CD4-positive, alpha-beta T cell (primary cell): Measurements from ENCODE around the gene CFAP45. TPM values are rescaled to one million over a fixed set of nuclear protein-coding genes. Genes with fewer than 3 reads are reported as not detected.

ENCODE experiments used
- ATAC-seq: fragments of 200-7000 bp; cut with Tn5 transposase; one replicate; pipeline ENCODE4 v1.10.0; 2022; ENCODE audit warnings: mild to moderate bottlenecking; ENCODE audit not compliant: poor library complexity
- CTCF ChIA-PET: fragments of 350-600 bp; sonication (Branson Sonifier 250); formaldehyde crosslinking; loops from one replicate; lab custom pipeline; 2021; ENCODE audit warnings: antibody characterized with exemption, inconsistent platforms; lab: Charles Lee
- POLR2A ChIA-PET: fragments of 350-600 bp; sonication (Branson Sonifier 250); formaldehyde crosslinking; loops from one replicate; lab custom pipeline; 2021; ENCODE audit warnings: antibody characterized with exemption, inconsistent platforms; lab: Charles Lee
- DNase-seq, 14 experiments: peaks; one replicate each; pipeline ENCODE4 v3.0.0-alpha.2; 2013 to 2020; ENCODE audit warnings: mixed read lengths in 2 of 14
- H3K27ac ChIP-seq, 2 donors: one replicate each; pipeline versions ENCODE4 v1.5.1 to v1.7.0; 2013; ENCODE audit warnings: low read length in 2 of 2, low read depth in 1 of 2, mild to moderate bottlenecking in 1 of 2
- H3K27me3 ChIP-seq, 2 experiments: 1 replicate in 1 of 2; 2 replicates in 1 of 2; pipeline versions ENCODE4 v1.6.1 to v1.7.0; 2013; ENCODE audit warnings: low read length in 2 of 2, control low read depth in 1 of 2, mild to moderate bottlenecking in 1 of 2, moderate library complexity in 1 of 2; ENCODE audit not compliant: insufficient read depth in 2 of 2, control insufficient read depth in 1 of 2
- H3K36me3 ChIP-seq: one replicate; pipeline ENCODE4 v1.6.1; 2013; ENCODE audit warnings: low read length, control low read depth; ENCODE audit not compliant: insufficient read depth
- H3K4me1 ChIP-seq: one replicate; pipeline ENCODE4 v1.6.1; 2013; ENCODE audit warnings: low read length, control low read depth; ENCODE audit not compliant: insufficient read depth
- H3K4me3 ChIP-seq: one replicate; pipeline ENCODE4 v1.5.1; 2013; ENCODE audit warnings: mild to moderate bottlenecking, low read length, moderate library complexity
- H3K9me3 ChIP-seq, 2 experiments: 1 replicate in 1 of 2; 2 replicates in 1 of 2; pipeline versions ENCODE4 v1.6.1 to v1.7.0; 2013; ENCODE audit warnings: low read length in 2 of 2, mild to moderate bottlenecking in 2 of 2, control low read depth in 1 of 2, moderate library complexity in 1 of 2; ENCODE audit not compliant: control insufficient read depth in 1 of 2, insufficient read depth in 1 of 2
- H3K27ac Mint-ChIP-seq: one replicate; pipeline ENCODE4 v1.8.0; 2020; ENCODE audit warnings: mixed read lengths
- H3K27me3 Mint-ChIP-seq: one replicate; pipeline ENCODE4 v1.8.0; 2021; ENCODE audit warnings: mixed read lengths
- H3K36me3 Mint-ChIP-seq: one replicate; pipeline ENCODE4 v1.8.0; 2021; ENCODE audit warnings: low read depth, mixed read lengths
- H3K4me1 Mint-ChIP-seq: one replicate; pipeline ENCODE4 v1.8.0; 2021; ENCODE audit warnings: low read depth, mixed read lengths
- H3K4me3 Mint-ChIP-seq: one replicate; pipeline ENCODE4 v1.8.0; 2020; ENCODE audit warnings: mild to moderate bottlenecking, mixed read lengths
- H3K9me3 Mint-ChIP-seq: one replicate; pipeline ENCODE4 v1.8.0; 2020; ENCODE audit warnings: mixed read lengths
- CTCF ChIP-seq: fragments of 200-600 bp; IDR thresholded peaks from one replicate; pipeline ENCODE4 v1.8.0; 2022; ENCODE audit warnings: antibody characterized with exemption, mild to moderate bottlenecking
- intact Hi-C, 2 experiments: fragments of 100-400 bp; cut with DNase I in 1 of 2; cut with micrococcal nuclease in 1 of 2; formaldehyde crosslinking; loops; one replicate each; pipeline versions ENCODE4 v1.15.1 to v1.9.0; 2023 to 2025; cut with DNase I, micrococcal nuclease
- total RNA-seq, 174 experiments: library from RNA in 2 of 174; stranded (reverse) in 2 of 174; gene quantifications; one replicate each; pipeline ENCODE4 v1.2.3 and lab custom pipeline; 2021 to 2026

The CFAP45 gene
- total RNA-seq, 2 experiments from 2014 or later = 8.4 to 9.0 TPM

- H3K27me3 ChIP-seq = no peaks in the 10 kb centered on the region
- peaks cover 9% of the 10 kb centered on the region for H3K36me3 ChIP-seq
- H3K4me3 Mint-ChIP-seq = peak overlapping the region; percentile 94
- H3K36me3 Mint-ChIP-seq = peaks cover 29% of the 10 kb centered on the region
- H3K4me3 ChIP-seq = no peak overlapping the region
- TF ChIP-seq CTCF = no peak
- ATAC-seq (no peak), DNase-seq (peak in 1 of 14 experiments; percentile 22)
- peaks cover 0 to 4% of the 10 kb centered on the region in 2 experiments for H3K9me3 ChIP-seq
- peaks cover 24% of the 10 kb centered on the region for H3K4me1 Mint-ChIP-seq
- H3K27me3 Mint-ChIP-seq = no peaks in the 10 kb centered on the region
- no peaks in the 10 kb centered on the region for H3K9me3 Mint-ChIP-seq
- H3K27ac ChIP-seq = no peak overlapping the region
- H3K4me1 ChIP-seq = peaks cover 30% of the 10 kb centered on the region
- POLR2A ChIA-PET = interaction anchor here (0.6 kb wide), 1 partner anchor 28 kb away, joined by 4 read pairs; no protein-coding TSS in a partner anchor
- intact Hi-C loops = loop anchor here (5.0 to 10.0 kb wide), 5 partner anchors 73 to 357 kb away; partner anchors contain the start of genes DUSP23 (in 1 of the 2), IGSF8 (in 1 of the 2), PEX19 (in 1 of the 2) and PIGM (in 1 of the 2)
- peak overlapping the region; percentile 94 for H3K27ac Mint-ChIP-seq
- CTCF ChIA-PET = no interaction called here
These were observed 27.4 kb upstream of the CFAP45 start for GRCh38 chr1:159927211-159927848.

GRCh38 chr1:159925719-159926078 is 25.7 kb upstream of the CFAP45 start:
- no peaks in the 10 kb centered on the region for H3K27me3 Mint-ChIP-seq
- TF ChIP-seq CTCF = no peak
- ATAC-seq = peak; percentile 4
- H3K9me3 ChIP-seq = peaks cover 0 to 4% of the 10 kb centered on the region in 2 experiments
- peak in 2 of 14 experiments; percentile 12 to 29 for DNase-seq
- intact Hi-C loops = loop anchor here (2.0 to 10.0 kb wide), 6 partner anchors 35 to 359 kb away; partner anchors contain the start of genes DUSP23 (in 1 of the 2), IGSF8 (in 1 of the 2), PEX19 (in 1 of the 2) and PIGM (in 1 of the 2)
- H3K27me3 ChIP-seq = no peaks in the 10 kb centered on the region
- H3K4me3 ChIP-seq = peak overlapping the region; percentile 98
- peaks cover 46% of the 10 kb centered on the region for H3K4me1 ChIP-seq
- peak overlapping the region; percentile 99 to 100 for H3K27ac ChIP-seq
- no peaks in the 10 kb centered on the region for H3K9me3 Mint-ChIP-seq
- CTCF ChIA-PET = interaction anchor here (0.9 to 4.5 kb wide), 5 partner anchors 18 to 145 kb away, joined by 3 to 27 read pairs (median 7); partner anchors contain the start of gene DUSP23
- peak overlapping the region; percentile 94 for H3K27ac Mint-ChIP-seq
- peaks cover 41% of the 10 kb centered on the region for H3K4me1 Mint-ChIP-seq
- POLR2A ChIA-PET = interaction anchor here (0.6 to 3.5 kb wide), 11 partner anchors 10 to 337 kb away, joined by 3 to 15 read pairs (median 4); partner anchors contain the start of genes DCAF8, DUSP23, IGSF8 and IGSF9
- peaks cover 24% of the 10 kb centered on the region for H3K36me3 ChIP-seq
- H3K4me3 Mint-ChIP-seq = peak overlapping the region; percentile 94
- H3K36me3 Mint-ChIP-seq = peaks cover 43% of the 10 kb centered on the region

GRCh38 chr1:159924791-159925718 is 25.1 kb upstream of the CFAP45 start, which contains the start of gene TAGLN2:
TSS of gene TAGLN2 (minus strand) at chr1:159925507. CDS start at chr1:159920509, 4,998 bp downstream.
- ChIA-PET CTCF (interaction anchor here (0.9 to 4.5 kb wide), 7 partner anchors 17 to 144 kb away, joined by 3 to 27 read pairs (median 4); partner anchors contain the start of genes DUSP23 and IGSF9), POLR2A (interaction anchor here (0.6 to 3.5 kb wide), 18 partner anchors 9 to 1258 kb away, joined by 3 to 18 read pairs (median 4); partner anchors contain the start of genes DCAF8, DUSP23, IGSF8 and IGSF9)
- H3K4me1 Mint-ChIP-seq = peaks cover 44% of the 10 kb centered on the region
- Histone ChIP-seq H3K9me3 (peaks cover 0 to 1% of the 10 kb centered on the region in 2 experiments), H3K27me3 (no peaks in the 10 kb centered on the region), H3K4me1 (peaks cover 53% of the 10 kb centered on the region), H3K27ac (peak within 1 kb of the TSS; percentile 99 to 100), H3K4me3 (peak within 1 kb of the TSS; percentile 98), H3K36me3 (peaks cover 31% of the 10 kb centered on the region)
- DNase-seq (peak; percentile 76 to 95 (median 88)), ATAC-seq (peak; percentile 52)
- peak within 1 kb of the TSS; percentile 94 for H3K4me3 Mint-ChIP-seq
- no peaks in the 10 kb centered on the region for H3K9me3 Mint-ChIP-seq
- intact Hi-C loops = loop anchor here (2.0 to 10.0 kb wide), 6 partner anchors 34 to 360 kb away; partner anchors contain the start of genes DUSP23 (in 1 of the 2), IGSF8 (in 1 of the 2), PEX19 (in 1 of the 2) and PIGM (in 1 of the 2)
- no peak for TF ChIP-seq CTCF
- H3K27me3 Mint-ChIP-seq = no peaks in the 10 kb centered on the region
- peaks cover 49% of the 10 kb centered on the region for H3K36me3 Mint-ChIP-seq
- peak within 1 kb of the TSS; percentile 94 for H3K27ac Mint-ChIP-seq
